AG20443 (cell line): ENCODE data around the gene MAP3K1.
A peak's percentile ranks its signal among the peaks of the same experiment; 100 is the strongest.

Experiments used
- DNase-seq: peaks from one replicate; pipeline ENCODE4 v3.0.0; 2012; ENCODE audit warnings: low spot score, mixed read lengths

MAP3K1 gene

GRCh38 chr5:56909294-56910209 lies 94.2 kb downstream of the MAP3K1 start, which contains the start of gene SETD9:
TSS of gene SETD9 (plus strand) at chr5:56909596. CDS start at chr5:56909646, 50 bp downstream.
- DNase-seq, result peak; percentile 99

- DNase-seq, result peak; percentile 50
These were observed 95.0 kb downstream of the MAP3K1 start for GRCh38 chr5:56910210-56910965.

GRCh38 chr5:56913766-56914165 lies 98.4 kb downstream of the MAP3K1 start:
- no peak for DNase-seq

- DNase-seq, result no peak
These were observed 99.3 kb downstream of the MAP3K1 start for GRCh38 chr5:56914678-56915077.

- DNase-seq, result no peak
These were observed 102.2 kb downstream of the MAP3K1 start for GRCh38 chr5:56917534-56917933.

- no peak for DNase-seq
These were observed 102.7 kb downstream of the MAP3K1 start for GRCh38 chr5:56918054-56918453.

GRCh38 chr5:56919942-56920662 lies 104.8 kb downstream of the MAP3K1 start:
- no peak for DNase-seq

- no peak for DNase-seq
These were observed 107.6 kb downstream of the MAP3K1 start for GRCh38 chr5:56922922-56923321.

- no peak for DNase-seq
These were observed 119.0 kb downstream of the MAP3K1 start for GRCh38 chr5:56934325-56934724.

- DNase-seq, result no peak
These were observed 123.5 kb downstream of the MAP3K1 start for GRCh38 chr5:56938858-56939257.

- DNase-seq, result peak; percentile 68
These were observed 126.6 kb downstream of the MAP3K1 start for GRCh38 chr5:56941981-56942380.
